GM12874 (cell line): ENCODE data around the gene PDE4D.

Source experiments
- TF ChIP-seq, protein P1 (sequence below): IDR thresholded peaks from 2 replicates; pipeline ENCODE4 v1.5.1; 2011; ENCODE audit warnings: low read depth, mild to moderate bottlenecking, control low read depth, low read length, moderate library complexity; ENCODE audit not compliant: insufficient read depth

PDE4D gene

DNA sequence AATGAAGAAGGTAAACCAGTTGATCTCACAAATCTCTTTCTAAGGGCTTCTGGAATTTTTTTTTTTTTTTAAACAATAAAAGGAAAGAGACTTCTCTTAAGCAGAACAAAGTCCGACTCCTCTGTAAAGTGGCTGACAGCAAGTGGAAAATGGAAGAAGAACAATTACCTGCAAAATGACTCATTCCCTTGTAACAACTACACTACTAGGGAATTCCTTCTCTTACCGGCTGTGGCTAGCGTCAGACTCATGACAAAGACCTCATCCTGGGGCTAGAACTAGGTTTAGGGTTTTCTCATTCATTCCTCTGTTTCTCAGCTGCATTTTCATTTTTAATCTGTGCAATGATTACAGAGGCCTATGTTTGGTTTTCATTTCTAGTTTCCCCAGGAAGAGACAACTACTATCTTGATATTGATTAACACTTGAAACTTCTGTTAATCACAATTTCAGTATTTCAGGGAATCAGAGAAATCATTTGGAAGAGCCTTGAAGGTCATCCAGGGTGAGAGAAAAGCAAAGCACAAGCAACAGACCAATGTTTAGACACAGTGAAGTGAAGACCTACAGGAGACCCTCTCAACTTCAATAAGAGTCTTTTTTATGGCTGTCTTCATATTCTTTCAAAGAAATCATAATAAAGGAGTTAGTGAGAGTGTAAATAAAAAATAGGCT is 872.8 kb downstream of the PDE4D start:
- TF ChIP-seq, protein P1, sequence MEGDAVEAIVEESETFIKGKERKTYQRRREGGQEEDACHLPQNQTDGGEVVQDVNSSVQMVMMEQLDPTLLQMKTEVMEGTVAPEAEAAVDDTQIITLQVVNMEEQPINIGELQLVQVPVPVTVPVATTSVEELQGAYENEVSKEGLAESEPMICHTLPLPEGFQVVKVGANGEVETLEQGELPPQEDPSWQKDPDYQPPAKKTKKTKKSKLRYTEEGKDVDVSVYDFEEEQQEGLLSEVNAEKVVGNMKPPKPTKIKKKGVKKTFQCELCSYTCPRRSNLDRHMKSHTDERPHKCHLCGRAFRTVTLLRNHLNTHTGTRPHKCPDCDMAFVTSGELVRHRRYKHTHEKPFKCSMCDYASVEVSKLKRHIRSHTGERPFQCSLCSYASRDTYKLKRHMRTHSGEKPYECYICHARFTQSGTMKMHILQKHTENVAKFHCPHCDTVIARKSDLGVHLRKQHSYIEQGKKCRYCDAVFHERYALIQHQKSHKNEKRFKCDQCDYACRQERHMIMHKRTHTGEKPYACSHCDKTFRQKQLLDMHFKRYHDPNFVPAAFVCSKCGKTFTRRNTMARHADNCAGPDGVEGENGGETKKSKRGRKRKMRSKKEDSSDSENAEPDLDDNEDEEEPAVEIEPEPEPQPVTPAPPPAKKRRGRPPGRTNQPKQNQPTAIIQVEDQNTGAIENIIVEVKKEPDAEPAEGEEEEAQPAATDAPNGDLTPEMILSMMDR = no peak

DNA sequence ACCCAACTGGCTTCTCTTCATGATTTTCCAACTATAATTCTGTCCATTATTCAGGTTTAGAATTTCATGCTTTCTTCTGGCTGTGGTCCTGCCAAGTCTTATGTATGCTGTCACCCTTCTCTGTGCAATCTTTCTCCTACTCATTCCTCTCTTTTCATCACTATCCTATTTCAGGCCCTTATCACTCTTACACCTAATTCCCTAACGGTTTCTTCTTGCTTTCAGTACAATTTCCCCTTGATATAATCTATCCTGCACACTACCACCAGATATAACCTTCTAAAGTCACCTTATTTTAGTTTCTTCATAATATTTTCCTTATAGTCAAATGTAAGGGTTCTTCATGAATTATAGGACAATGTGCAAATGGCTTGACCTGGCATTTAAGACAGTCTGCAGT is 874.4 kb downstream of the PDE4D start:
- TF ChIP-seq, protein P1 = no peak

DNA sequence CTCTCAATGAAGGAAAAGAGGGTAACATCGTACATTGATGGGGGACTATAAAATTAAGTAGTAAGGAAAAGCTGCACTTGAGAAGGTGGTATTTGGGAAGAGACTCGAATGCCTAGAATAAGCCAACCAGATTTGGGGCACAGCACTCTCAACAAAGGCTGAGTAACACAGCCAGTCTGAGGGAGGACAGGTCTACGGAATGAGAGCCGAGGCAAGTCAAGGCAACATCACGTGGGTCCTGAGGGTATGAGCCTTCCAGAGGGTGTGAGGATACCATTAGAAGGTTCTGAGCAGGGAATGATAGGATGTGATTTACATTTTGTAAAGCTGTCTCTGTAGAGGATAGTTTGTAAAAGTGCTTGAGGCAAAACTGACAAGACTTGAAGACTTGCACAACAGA is 876.6 kb downstream of the PDE4D start:
- TF ChIP-seq, protein P1 = no peak

DNA sequence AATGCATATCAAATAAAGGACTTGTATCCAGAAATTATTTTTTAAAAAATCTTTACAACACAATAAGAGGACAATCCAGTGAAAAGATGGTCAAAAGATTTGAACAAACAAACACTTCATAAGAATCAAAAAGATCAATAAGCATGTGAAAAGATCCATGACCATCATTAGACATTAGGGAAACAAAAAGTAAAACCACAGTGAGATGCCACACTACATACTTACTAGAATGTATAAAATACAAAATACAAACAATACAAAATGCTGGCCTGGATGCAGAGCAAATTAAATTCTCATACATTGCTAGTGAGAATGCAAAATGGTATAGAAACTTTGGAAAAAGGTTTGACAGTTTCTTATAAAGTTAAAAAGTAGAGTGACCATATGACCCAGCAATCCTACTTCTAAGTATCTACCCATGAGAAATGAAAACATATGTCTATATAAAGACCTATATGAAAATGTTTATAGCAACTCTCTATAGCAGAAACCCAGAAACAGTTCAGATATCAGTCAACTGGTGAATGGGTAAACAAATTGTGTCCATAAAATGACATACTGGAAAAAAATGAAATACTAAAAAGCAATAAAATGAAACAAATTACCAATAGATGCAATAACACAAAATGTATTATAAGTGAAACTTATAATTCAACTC is 884.6 kb downstream of the PDE4D start:
- TF ChIP-seq, protein P1 = no peak

DNA sequence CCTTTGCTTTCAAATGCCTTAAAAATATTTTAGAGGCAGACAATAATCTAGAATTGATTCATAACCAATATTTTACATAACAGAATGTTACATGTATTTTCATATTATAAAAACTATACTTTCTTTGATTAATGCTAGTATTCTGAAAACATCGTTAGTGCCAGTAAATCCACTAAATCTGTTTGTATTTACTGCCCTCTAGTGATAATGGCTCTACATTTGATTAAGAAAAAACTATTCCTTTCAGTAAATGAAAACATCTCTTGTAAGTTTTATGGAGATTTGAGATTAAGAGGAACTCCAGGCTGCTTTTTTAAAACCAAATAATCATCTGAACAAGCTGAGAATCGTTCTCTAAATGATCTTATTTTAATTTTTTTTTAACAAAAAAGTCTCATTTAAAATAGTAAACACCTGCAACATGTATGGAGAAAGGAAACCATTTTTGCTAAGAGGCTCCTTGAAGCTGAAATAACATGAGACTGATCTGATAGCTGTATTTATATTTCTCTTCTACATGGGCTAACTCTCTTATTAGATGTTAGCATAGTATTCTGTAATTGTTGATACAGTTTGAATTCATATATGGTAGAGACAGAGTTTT is 886.0 kb downstream of the PDE4D start:
- TF ChIP-seq, protein P1 = no peak

DNA sequence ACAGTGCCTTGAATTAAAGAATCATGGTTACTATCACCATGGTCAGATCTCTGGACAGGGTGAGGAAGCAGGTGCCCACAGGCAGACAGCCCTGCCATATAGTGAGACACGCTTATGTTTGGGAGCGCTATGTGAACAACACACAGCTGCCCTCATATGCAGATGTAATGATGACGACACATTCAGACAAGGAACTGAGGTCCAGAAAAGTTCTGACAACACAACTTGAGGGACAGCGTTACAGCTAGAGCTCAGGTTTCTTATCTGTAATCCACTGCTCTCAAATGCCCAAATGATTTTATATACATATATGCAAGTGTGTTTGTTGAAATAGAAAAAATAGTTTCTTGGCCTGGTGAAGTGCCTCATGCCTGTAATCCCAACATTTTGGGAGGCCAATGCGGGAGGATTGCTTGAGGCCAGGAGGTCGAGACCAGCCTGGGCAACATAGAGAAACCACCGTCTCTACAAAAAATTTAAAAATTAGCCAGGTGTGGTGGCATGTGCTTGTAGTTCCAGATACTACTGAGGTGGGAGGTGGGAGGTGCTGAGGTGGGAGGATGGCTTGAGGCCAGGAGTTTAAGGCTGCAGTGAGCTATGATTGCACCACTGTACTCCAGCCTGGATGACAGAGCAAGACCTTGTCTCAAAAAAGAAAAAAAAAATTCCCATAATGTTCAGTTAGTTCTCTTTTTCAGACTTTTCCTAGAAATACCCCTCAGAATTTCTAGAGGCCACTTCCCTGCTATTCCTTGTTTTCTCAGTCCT is 887.4 kb downstream of the PDE4D start:
- TF ChIP-seq, protein P1 = no peak

DNA sequence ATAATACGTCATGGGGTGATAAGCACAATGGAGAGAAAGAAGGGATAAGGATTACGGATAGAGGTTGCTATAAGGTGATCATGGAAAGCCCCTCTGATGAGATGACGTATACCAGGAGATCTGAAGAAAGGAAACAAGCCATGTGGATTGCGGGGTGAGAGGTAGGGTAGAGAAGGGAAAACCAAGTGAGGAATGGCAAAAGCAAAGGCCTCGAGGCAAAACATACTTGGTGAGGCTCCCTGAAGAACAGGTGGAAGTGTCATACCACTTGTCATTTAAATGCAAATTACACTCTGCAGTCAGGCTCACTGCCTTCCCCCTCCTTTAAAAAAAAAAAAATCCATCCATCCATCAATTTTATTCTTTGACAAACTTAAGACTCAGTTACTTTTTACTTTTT is 889.9 kb downstream of the PDE4D start:
- TF ChIP-seq, protein P1 = no peak
